Suppressor macrophage (primary cell): ENCODE measurements around the gene PNO1.
"Not testable (repeated sequence)": the region's sequence is repeated elsewhere in the genome, so short reads cannot be mapped to it uniquely, and the experiment has no call there.

Experiments
- DNase-seq, 4 experiments: peaks; one replicate each; pipeline ENCODE4 v3.0.0-alpha.2; 2020 to 2022

The PNO1 gene

GRCh38 chr2:68158134-68158447 is 403 bp downstream of the PNO1 start:
- peak in 1 of 4 experiments; percentile 17 for DNase-seq

- DNase-seq: no peak
Measured at GRCh38 chr2:68163641-68164040, 6.0 kb downstream of the PNO1 start.

DNA sequence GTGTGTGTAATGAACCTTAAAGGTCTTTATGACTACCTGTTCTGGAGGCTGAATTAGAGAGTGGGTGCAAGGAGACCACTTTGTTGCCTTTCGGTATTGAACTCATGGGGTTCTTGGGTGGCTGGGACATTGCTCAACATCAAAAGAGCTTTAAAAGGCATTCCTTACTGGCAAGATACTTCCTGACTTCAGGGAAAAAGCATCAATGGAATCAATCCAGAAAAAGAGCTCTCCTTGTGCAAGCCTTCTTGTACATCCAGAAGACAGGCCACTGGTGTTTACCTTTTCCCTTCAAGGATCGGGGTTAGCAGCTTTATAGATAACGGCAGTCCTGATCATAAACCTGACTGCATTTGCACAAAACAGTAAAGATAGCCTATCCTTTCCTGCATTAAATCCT is 9.5 kb downstream of the PNO1 start:
- DNase-seq: no peak

GRCh38 chr2:68169308-68169707 is 11.6 kb downstream of the PNO1 start:
- no peak for DNase-seq

GRCh38 chr2:68171146-68171545 is 13.5 kb downstream of the PNO1 start:
- DNase-seq: no peak

- DNase-seq: no peak
Measured at GRCh38 chr2:68171684-68172083, 14.0 kb downstream of the PNO1 start.

DNA sequence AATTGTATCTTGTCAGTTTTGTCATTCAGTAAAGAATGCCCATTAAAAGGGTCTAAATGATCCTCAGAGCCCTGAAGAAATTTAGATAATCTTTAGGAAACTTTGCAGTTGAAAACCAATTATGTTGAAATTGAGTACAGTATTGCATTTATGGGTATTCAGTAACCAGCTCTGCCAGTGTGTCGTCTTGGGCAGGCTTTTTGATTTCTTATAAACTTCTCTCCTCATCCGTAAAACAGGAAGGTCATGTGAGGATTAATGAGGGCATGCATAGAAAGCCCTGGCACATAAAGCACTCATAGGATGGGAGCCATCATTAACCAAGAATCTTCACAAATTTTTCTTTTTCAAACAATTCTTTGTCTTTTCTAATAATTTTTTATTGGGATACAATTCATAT is 14.8 kb downstream of the PNO1 start:
- peak in 3 of 4 experiments; percentile 20 to 48 (median 34) for DNase-seq

- peak; percentile 45 to 88 (median 74) for DNase-seq
Measured at GRCh38 chr2:68172990-68173700, 15.5 kb downstream of the PNO1 start.

- not testable (repeated sequence) for DNase-seq
Measured at GRCh38 chr2:68175210-68175609, 17.5 kb downstream of the PNO1 start.

- peak in 2 of 4 experiments; percentile 28 to 37 for DNase-seq
Measured at GRCh38 chr2:68176657-68177056, 19.0 kb downstream of the PNO1 start.

GRCh38 chr2:68177541-68177940 is 19.9 kb downstream of the PNO1 start:
- no peak for DNase-seq

- DNase-seq: no peak
Measured at GRCh38 chr2:68178432-68178831, 20.7 kb downstream of the PNO1 start.

DNA sequence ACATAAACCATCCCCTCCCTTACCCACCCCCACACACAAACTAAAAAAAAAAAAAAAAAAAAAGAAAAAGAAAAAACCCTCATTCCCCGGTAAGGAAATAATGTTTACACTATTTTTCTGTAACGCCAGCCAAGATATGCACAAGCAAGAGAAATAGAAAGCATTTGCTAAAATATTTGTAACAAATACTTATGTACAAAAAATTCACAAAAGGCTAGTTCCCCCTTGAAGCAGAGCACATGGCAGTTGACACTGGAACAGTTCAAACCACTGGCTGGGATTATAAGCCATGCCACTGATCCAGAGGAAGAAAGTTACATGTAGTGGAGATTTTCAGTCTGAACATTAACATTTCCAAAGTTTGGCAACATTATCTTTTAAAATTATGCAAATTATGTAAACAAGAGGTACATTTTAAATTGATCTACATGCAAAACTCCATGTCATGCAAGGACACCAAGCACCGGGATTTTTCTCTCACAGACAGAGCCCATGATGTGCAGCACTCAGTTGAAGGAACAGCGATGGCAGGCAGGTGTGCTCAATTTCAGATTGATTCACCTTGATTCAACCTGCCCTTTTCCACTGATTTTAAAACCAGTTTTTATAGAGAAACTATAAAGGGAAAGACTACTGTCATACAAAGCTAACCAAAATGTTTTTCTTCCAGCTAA is 21.4 kb downstream of the PNO1 start:
- DNase-seq: no peak

DNA sequence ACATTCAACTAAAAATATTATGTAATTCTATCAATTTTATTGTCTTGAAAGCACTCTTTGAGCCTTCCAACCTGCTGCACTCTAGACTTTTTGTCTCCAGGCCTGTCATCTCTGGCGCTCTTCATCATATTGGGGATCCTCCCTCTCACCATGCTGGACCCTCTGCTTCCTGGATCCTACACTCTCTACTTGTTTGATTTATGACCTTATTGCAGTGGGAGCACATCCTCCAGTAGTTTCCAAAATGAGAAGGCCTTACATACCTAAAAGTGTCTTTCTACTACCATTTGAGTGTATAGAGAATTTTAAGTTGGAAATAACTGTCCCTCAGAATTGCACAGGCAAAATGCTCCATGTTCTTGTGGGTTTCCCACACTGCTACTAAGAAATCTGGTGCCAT is 25.2 kb downstream of the PNO1 start:
- DNase-seq: no peak

DNA sequence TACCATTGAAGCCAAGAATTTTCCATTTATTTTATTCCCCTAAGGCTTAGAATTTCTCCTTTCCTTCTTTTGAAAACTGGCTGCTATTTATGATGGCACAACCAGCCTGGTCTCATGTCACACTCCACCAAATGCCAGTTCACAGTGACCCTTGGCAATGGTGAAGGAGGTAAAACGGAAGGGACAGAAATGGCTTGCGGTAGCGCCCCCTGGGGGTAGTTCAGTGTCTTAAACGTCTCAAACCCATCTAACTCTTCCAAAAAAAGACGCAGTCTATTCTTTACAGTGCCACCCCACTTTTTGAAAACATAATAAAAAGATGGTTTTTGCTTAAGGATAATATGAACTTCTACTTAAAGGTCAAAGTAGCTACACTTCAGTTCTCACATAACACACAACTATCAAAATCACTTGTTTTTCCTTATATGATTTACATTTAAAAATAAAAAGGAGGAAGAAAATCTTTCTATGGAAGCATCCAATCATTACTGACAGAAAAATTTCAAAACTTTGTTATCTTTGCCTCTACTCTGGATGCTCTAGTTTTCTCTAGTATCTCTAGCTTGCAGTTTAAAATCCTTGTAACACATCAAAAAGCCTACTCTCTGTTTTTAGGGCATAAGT is 28.0 kb downstream of the PNO1 start:
- peak; percentile 75 to 87 (median 83) for DNase-seq

GRCh38 chr2:68187329-68187728 is 29.6 kb downstream of the PNO1 start:
- no peak for DNase-seq

DNA sequence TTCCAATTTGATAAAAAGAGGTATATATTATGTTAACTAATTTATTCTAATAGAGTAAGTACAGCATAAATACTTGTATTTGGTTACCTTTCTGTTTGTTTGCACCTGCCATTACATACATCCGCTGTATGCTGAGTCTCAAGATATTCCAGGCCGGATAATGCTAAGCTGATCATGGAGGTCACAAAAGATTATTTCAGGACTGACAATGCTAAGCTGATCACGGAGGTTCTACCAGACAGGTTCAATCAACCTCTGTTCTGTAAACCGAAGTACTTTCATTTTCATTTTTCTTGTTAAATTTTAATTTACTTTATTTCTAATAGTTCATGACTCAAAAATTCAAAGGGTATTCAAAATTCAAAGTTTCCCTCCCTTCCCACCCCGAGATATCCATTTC is 31.1 kb downstream of the PNO1 start:
- no peak for DNase-seq

DNA sequence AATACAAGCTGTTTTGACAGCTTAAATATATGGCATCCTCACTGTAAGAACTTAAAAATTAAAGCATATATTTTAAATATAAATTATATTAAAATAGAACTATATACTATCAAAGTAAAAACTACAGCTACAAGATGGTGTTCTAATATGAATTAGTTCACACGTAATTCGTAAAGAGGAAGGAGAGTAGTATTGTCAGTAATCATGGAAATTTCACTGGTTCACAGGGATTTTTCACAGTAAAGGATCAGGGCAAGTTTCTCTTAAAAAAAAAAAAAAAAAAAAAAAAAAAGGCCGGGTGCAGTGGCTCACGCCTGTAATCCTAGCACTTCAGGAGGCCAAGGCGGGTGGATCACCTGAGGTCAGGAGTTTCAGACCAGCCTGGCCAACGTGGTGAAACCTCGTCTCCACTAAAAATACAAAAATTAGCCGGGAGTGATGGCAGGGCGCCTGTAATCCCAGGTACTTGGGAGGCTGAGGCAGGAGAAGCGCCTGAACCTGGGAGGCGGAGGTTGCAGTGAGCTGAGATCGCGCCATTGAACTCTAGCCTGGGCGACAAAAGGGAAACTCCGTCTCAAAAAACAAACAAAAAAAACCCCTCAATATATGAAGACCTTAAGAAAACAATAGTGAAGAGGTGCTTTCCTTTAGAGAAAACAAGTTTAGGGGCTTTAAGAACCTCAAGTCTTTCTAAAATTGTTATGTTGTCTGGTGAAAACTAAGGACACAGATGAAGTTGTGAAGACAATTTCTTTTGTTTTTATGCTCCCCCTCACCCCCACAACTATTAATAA is 32.5 kb downstream of the PNO1 start:
- no peak for DNase-seq

- DNase-seq: peak in 2 of 4 experiments; percentile 39 to 55
Measured at GRCh38 chr2:68190991-68191731, 33.5 kb downstream of the PNO1 start.

GRCh38 chr2:68193144-68193543 is 35.5 kb downstream of the PNO1 start:
- no peak for DNase-seq

DNA sequence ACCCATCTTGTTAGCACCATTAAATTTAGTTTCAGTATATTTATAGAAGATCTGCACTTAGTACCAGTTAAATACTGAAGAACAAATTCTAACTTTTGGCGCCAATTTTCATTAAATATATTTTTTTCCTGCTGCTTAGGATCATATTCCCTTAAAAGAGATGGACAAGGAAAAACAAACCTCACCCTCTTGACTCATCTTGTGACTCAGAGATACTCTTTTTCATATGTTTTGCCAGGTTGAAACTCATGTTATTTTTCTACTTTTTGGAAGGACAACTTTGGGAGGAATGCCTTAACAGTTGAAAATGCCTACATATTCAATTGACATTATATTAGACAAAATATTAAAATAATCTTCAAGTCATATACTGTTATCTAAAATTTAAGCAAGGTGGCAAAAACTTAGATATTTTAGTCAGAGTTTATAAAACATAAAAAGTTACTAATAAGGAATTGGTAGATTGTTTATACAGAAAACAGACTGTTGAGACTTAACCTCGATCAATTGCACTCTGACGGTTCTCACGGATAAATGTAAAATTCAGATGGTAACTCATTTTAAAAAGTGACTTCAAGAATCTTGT is 36.2 kb downstream of the PNO1 start:
- DNase-seq: no peak

GRCh38 chr2:68195096-68195495 is 37.4 kb downstream of the PNO1 start:
- DNase-seq: peak in 2 of 4 experiments; percentile 29 to 37
